ENCODE data around the gene MARK3.

MARK3 gene

GRCh38 chr14:103366741-103367140 lies 18.5 kb upstream of the MARK3 start:
- TF ChIP-seq, protein P1, sequence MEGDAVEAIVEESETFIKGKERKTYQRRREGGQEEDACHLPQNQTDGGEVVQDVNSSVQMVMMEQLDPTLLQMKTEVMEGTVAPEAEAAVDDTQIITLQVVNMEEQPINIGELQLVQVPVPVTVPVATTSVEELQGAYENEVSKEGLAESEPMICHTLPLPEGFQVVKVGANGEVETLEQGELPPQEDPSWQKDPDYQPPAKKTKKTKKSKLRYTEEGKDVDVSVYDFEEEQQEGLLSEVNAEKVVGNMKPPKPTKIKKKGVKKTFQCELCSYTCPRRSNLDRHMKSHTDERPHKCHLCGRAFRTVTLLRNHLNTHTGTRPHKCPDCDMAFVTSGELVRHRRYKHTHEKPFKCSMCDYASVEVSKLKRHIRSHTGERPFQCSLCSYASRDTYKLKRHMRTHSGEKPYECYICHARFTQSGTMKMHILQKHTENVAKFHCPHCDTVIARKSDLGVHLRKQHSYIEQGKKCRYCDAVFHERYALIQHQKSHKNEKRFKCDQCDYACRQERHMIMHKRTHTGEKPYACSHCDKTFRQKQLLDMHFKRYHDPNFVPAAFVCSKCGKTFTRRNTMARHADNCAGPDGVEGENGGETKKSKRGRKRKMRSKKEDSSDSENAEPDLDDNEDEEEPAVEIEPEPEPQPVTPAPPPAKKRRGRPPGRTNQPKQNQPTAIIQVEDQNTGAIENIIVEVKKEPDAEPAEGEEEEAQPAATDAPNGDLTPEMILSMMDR (IDR thresholded peaks at IDR 0.05; ENCODE audit: low read length, missing control alignments), result no peak
- no peak for DNase-seq (ENCODE audit: low read depth)
- no peak overlapping the region for H3K4me3 ChIP-seq (replicated peaks; ENCODE audit: low read depth, low read length)

DNA sequence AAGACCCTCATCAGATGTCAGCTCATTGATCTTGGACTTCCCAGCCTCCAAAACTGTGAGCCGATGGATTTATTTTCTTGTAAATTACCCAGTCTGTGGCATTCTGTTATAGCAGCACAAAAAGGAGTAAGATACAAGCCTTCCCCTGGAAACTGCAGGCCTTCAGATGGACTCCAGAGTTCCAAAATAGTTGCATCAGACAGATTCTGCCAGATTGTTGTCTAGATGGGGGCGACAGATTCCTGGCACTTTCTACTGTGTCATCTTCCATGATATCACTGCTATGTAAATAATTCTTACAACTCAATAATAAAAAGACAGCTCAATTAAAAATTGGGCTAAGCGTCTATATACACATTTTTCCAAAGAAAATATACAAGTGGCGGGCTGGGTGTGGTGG lies 17.2 kb upstream of the MARK3 start:
- no peak for DNase-seq (ENCODE audit: low read depth)
- H3K4me3 ChIP-seq (replicated peaks; ENCODE audit: low read depth, low read length), result no peak overlapping the region
- TF ChIP-seq, protein P1 (IDR thresholded peaks at IDR 0.05; ENCODE audit: low read length, missing control alignments), result no peak

DNA sequence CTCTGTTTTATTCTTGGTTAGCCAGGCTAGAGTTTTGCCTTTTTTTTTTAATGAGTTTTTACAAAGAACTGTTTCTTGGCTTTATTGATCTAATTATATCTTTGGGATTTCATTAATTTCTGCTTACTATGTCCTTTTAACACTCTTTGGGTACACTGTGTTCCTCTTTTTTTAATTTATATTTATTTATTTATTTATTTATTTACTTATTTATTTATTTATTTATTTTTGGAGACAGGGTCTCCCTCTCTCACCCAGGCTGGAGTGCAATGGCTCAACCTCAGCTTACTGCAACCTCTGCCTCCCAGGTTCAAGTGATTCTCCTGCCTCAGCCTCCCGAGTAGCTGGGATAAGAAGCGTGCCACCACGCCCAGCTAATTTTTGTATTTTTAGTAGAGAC lies 15.1 kb upstream of the MARK3 start:
- no peak for DNase-seq (ENCODE audit: low read depth)
- TF ChIP-seq, protein P1 (IDR thresholded peaks at IDR 0.05; ENCODE audit: low read length, missing control alignments), result no peak
- H3K4me3 ChIP-seq (replicated peaks; ENCODE audit: low read depth, low read length), result no peak overlapping the region

GRCh38 chr14:103372017-103372416 lies 13.2 kb upstream of the MARK3 start:
- TF ChIP-seq, protein P1 (IDR thresholded peaks at IDR 0.05; ENCODE audit: low read length, missing control alignments), result no peak
- H3K4me3 ChIP-seq (replicated peaks; ENCODE audit: low read depth, low read length), result no peak overlapping the region
- DNase-seq (ENCODE audit: low read depth), result no peak

GRCh38 chr14:103372552-103373304 lies 12.5 kb upstream of the MARK3 start:
- TF ChIP-seq, protein P1 (IDR thresholded peaks at IDR 0.05; ENCODE audit: low read length, missing control alignments), result no peak
- H3K4me3 ChIP-seq (replicated peaks; ENCODE audit: low read depth, low read length), result no peak overlapping the region
- peak; percentile 87 for DNase-seq (ENCODE audit: low read depth)

DNA sequence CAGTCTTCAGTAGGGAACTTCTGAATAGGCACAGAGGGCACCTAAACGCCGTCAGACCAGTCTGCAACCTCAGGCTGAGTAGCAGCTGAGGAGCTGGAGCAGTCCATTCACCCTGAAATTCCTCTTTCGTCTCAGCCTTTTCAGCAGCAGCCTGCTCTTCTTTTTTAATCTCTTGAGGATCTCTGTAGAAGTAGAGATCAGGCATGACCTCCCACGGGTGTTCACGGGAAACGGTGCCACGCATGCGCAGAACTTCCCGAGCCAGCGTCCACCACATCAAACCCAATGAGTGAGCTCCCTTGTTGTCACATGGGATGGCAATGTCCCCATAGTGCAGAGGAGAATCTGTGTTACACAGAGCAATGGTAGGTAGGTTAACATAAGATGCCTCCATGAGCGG lies 11.1 kb upstream of the MARK3 start:
- no peak for DNase-seq (ENCODE audit: low read depth)
- no peak overlapping the region for H3K4me3 ChIP-seq (replicated peaks; ENCODE audit: low read depth, low read length)
- TF ChIP-seq, protein P1 (IDR thresholded peaks at IDR 0.05; ENCODE audit: low read length, missing control alignments), result no peak

GRCh38 chr14:103377522-103378037 lies 7.6 kb upstream of the MARK3 start:
- DNase-seq (ENCODE audit: low read depth), result no peak
- TF ChIP-seq, protein P1 (IDR thresholded peaks at IDR 0.05; ENCODE audit: low read length, missing control alignments), result no peak
- H3K4me3 ChIP-seq (replicated peaks; ENCODE audit: low read depth, low read length), result no peak overlapping the region
